ENCODE data around the gene TGFBR2.

GRCh38 chr3:30724863-30725262 lies 118.5 kb downstream of the TGFBR2 start:
- TF ChIP-seq CTCF (IDR thresholded peaks at IDR 0.05) (no peak), POLR2A (IDR thresholded peaks at IDR 0.05) (no peak)

Measured in uterus (tissue), 2 donors.